GM19240 (cell line): ENCODE measurements around the gene CNEP1R1.
"Not testable (repeated sequence)": the region's sequence is repeated elsewhere in the genome, so short reads cannot be mapped to it uniquely, and the experiment has no call there.

Experiments used
- DNase-seq: peaks from one replicate; pipeline ENCODE4 v3.0.0; 2011; ENCODE audit warnings: low spot score; ENCODE audit not compliant: insufficient read length

CNEP1R1 gene

GRCh38 chr16:50024684-50025536 is at the start of gene CNEP1R1:
CNEP1R1 (plus strand) TSS chr16:50025225; CDS start chr16:50025316, 91 bp downstream.
- peak; percentile 88 for DNase-seq

- DNase-seq = no peak
Measured at GRCh38 chr16:49977427-49977826, 47.6 kb upstream of the CNEP1R1 start.

- no peak for DNase-seq
Measured at GRCh38 chr16:49978569-49979326, 46.3 kb upstream of the CNEP1R1 start.

DNA sequence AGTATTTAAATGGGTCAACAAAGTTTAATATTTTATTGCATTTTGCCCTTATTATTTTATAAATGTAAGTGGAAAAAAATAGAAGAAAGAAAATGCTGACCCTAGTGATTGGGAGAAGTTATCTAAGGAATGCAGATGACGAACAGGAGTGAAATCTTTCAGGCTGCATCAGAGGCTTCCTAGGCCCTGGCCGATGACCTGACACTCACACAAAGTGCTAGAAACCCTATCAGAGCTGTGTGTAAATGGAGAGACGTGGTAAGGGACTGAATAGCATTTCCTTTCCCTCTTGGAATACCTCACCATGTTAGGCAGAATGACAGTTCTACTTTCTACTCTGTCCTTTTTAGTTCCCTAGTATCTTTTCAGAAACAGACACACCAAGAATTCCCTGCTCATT is 44.9 kb upstream of the CNEP1R1 start:
- no peak for DNase-seq

DNA sequence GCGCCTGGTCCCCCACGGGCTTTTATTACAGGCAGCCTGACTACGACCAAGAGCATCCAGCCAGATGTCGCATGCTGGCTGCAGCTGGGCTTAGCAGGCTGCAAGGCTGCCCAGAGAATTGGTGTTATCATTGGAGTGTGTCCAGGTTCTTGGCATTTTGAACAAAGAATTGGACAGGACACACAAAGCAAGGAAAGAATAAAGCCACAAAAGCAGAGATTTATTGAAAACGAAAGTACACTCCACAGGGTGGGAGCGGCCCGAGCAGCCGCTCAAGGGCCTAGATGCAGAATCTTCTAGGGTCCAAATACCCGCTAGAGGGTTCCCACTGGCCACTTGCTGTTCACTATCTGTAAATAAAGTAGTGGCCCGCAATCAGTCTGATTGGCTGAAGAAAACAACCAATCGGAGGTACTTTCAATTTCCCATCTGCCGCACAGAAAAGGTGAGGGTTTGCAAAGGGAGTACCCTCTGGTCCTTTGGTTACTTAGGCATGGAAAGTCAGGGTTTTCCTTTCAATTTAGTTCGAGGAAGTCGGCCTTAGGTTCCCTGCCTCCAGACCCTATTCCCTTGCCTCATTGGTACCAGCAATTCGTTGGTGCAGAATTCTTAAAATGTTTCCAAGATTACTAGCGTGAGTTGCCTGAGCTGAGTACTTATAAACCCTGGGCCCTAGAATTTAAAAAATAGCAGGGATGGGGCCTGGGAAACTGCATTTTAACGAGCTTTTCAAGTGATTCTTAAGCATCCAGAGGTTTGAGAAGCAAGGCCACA is 38.5 kb upstream of the CNEP1R1 start:
- DNase-seq = no peak

DNA sequence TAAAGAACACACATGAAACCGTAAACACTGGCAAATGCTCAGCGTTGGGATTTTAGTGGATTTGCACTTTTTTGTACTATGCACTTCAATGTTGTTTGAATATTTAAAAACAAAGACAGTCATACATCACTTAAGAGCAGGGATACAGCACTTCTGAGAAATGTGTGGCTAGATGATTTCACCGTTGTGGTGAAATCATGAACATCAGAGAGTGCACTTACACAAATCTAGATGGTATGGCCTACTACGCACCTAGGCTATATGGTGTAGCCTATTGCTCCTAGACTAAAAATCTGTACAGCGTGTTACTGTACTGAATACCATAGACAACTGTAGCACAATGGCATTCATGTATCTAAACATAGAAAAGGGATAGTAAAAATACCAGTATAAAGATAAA is 37.6 kb upstream of the CNEP1R1 start:
- no peak for DNase-seq

- no peak for DNase-seq
Measured at GRCh38 chr16:49992825-49993224, 32.2 kb upstream of the CNEP1R1 start.

- no peak for DNase-seq
Measured at GRCh38 chr16:49993579-49993978, 31.4 kb upstream of the CNEP1R1 start.

DNA sequence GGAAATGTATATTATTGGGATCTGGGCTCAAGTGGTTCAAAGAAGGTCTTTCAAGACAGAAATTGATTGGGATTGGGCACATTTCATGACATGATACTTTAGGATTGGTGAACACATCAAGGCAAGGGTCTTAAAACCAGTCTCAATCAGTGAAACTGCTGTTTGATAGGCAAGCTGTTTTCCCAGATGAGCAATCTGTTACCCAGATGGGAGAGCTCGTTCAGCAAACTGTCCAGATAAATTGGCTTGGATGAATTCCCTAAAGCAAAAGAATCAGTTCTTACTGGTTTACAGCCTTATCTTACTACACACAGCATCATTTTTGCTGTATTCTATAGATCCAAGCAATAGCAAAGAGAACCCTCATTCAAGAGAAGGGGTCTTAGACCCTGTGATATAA is 31.0 kb upstream of the CNEP1R1 start:
- DNase-seq = no peak

DNA sequence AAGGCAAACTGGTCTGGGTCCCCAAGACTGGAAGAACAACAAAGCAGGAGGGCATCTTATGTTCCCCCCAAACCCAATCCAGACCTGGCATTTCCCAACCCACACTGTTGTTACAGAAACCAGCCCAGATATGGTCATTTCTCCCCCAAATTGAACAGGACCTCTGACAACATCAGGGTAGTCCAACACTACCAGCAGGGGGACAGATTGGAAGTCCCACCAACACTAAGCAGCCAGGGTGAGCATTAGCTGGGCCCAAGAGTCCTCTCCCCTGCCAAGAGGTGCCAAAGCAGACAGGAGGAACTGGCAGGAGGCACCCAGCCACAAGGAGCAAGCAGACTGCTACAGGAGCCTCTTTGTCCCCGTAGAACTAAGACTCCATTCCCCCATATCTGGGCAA is 29.3 kb upstream of the CNEP1R1 start:
- no peak for DNase-seq

- DNase-seq = no peak
Measured at GRCh38 chr16:49997721-49998251, 27.2 kb upstream of the CNEP1R1 start.

DNA sequence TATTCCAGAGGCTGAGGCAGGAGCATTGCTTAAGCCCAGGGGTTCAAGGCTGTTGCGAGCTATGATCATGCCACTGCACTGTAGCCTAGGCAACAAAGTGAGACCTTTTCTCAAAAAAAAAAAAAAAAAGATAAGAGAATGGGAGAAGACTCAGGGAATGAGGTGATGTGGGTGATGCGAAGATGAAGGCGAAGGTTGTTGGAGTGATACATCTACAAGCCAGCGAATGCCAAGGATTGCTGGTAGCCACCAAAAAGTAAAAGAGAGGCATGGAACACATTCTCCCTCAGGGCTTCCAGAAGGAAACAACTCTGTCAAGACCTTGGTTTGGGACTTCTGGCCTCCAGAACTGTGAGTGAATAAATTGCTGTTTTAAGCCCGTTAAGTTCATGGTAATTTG is 26.0 kb upstream of the CNEP1R1 start:
- no peak for DNase-seq

GRCh38 chr16:50001144-50001543 is 23.9 kb upstream of the CNEP1R1 start:
- no peak for DNase-seq

DNA sequence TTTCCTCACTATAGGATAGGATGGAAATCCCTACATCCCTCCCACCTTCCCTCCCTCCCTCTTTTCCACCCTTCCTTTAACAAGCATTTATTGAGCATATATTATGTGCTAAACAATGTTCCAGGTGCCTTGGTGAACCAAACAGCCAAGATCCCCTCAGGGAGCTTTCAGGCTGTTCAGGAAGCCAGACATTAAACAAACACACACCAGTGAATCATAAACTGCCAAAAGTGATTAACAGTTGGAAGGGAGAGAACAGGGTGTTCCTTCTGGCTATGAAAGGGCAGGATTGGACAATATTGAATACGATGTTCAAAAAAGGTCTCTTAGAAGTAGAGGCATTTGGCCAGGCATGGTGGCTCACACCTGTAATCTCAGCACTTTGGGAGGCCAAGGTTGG is 22.8 kb upstream of the CNEP1R1 start:
- no peak for DNase-seq

- no peak for DNase-seq
Measured at GRCh38 chr16:50004239-50004638, 20.8 kb upstream of the CNEP1R1 start.

- DNase-seq = no peak
Measured at GRCh38 chr16:50006964-50007363, 18.1 kb upstream of the CNEP1R1 start.

DNA sequence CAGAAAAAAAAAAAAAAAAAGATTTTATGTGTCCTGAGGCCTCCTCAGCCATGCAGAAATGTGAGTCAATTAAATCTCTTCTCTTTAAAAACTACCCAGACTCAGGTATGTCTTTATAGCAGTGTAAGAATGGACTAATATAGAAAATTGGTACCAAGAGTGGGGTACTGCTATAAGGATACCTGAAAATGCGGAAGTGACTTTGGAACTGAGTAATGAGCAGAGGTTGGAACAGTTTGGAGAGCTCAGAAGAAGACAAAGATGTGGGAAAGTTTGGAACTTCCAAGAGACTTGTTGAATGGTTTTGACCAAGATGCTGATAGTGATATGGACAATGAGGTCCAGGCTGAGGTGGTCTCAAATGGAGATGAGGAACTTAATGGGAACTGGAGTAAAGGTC is 17.3 kb upstream of the CNEP1R1 start:
- DNase-seq = no peak

DNA sequence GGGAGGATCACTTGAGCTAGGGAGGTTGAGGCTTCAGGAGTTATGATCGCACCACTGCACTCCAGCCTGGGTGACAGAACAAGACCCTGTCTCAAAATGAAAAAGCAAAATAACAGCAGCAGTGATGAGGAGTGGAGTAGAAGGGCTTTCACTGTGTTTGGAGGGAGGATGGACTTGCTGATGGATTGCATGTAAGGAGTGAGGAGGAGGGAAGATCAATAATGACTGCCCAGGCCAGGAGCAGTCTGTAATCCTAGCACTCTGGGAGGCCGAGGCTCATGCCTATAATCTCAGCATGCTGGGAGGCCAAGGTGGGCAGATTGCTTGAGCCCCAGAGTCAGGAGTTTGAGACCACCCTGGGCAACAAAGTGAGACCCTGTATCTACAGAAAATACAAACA is 14.8 kb upstream of the CNEP1R1 start:
- no peak for DNase-seq

DNA sequence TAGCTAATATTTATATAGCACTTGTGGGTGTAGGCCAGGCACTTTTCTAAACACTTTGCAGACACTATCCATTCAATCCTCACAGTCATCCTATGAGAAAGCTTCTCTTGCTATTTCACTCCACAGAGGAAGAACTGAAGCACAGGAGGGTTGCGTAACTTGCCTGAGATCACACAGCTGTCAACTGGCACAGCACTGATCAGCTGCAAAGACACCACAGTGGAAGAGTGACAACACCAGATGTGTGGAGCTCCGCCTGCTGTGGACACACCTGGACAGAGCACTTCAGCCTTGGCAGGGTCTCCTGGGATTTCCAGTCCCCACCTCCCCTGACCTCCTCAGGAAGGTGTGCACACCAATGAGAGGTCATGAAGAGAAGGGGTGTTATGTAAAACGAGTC is 13.3 kb upstream of the CNEP1R1 start:
- no peak for DNase-seq

DNA sequence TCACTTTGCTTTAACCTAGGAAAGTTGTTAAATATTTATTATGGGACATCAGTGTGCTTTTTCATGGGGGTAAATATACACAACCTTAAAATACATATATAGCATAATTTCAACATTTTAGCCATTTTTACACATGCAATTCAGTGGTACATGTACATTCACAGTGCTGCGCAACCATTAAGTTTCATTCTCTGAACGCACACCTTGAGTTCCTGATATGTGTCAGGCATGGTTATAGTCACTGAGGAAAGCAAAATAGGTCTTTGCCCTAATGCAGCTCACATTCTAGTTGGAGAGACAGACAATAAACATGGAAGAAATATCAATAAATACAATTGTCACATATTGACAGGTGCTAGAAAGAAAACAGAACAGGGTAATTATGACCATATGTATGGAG is 12.8 kb upstream of the CNEP1R1 start:
- DNase-seq = no peak

DNA sequence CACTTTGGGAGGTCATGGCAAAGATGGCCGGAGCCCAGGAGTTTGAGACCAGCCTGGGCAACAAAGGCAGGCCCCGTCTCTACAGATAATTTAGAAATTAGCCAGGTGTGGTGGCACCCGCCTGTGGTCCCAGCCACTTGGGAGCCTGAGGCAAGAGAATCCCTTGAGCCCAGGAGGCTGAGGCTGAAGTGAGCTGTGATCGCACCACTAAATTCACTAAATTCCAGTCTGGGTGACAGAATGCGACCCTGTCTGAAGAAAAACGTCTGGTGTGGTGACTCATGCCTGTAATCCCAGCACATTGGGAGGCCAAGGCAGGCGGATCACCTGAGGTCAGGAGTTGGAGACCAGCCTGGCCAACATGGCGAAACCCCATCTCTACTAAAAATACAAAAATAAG is 10.8 kb upstream of the CNEP1R1 start:
- DNase-seq = not testable (repeated sequence)

DNA sequence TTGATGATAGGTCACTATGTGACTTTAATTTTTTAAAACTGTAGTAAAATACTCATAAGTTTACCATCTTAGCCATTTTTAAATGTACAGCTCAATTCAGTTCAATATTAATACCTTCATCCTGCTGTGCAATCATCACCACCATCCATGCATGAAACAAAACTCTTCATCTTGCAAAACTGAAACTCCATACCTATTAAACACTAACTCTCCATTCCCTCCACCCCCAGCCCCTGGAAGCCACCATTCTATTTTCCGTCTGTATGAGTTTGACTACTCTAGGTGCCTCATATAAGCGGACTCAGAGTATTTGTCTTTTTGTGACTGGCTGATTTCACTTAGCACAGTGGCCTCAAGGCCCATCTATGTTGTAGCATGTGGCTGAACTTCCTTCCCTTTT is 9.4 kb upstream of the CNEP1R1 start:
- no peak for DNase-seq
